Measurements from ENCODE around the gene SIGLEC1.

SIGLEC1 gene

DNA sequence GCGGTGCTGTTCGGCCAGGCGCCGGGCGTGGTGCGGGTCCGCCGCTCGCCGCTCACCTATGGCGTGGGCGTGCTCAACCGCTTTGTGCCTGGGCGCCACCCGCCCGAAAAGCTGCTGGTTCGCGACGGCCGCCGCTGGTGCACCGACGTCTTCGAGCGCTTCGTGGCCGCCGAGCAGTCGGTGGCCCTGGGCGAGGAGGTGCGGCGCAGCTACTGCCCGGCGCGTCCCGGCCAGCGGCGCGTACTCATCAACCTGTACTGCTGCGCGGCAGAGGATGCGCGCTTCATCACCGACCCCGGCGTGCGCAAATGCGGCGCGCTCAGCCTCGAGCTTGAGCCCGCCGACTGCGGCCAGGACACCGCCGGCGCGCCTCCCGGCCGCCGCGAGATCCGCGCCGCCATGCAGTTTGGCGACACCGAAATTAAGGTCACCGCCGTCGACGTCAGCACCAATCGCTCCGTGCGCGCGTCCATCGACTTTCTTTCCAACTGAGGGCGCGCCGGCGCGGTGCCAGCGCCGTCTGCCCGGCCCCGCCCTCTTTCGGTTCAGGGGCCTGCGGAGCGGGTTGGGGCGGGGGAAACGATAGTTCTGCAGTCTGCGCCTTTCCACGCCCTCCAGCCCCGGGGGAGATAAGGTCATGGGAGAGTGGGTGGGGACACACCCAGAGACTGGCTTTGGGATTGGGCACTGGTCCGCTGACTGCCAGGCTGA, 39.4 kb upstream of the SIGLEC1 start:
- TF ChIP-seq, protein P1, sequence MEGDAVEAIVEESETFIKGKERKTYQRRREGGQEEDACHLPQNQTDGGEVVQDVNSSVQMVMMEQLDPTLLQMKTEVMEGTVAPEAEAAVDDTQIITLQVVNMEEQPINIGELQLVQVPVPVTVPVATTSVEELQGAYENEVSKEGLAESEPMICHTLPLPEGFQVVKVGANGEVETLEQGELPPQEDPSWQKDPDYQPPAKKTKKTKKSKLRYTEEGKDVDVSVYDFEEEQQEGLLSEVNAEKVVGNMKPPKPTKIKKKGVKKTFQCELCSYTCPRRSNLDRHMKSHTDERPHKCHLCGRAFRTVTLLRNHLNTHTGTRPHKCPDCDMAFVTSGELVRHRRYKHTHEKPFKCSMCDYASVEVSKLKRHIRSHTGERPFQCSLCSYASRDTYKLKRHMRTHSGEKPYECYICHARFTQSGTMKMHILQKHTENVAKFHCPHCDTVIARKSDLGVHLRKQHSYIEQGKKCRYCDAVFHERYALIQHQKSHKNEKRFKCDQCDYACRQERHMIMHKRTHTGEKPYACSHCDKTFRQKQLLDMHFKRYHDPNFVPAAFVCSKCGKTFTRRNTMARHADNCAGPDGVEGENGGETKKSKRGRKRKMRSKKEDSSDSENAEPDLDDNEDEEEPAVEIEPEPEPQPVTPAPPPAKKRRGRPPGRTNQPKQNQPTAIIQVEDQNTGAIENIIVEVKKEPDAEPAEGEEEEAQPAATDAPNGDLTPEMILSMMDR (IDR thresholded peaks at IDR 0.05; ENCODE audit: control extremely low read depth, extremely low read depth, low read depth, missing control alignments): no peak
- POLR2A ChIA-PET: no interaction called here
- CTCF ChIA-PET: interaction anchor here (0.9 to 6.5 kb wide), 13 partner anchors 9 to 320 kb away, joined by 3 to 60 read pairs (median 5); partner anchors contain the start of genes ADISSP, AP5S1 and CENPB
- peak; percentile 71 for DNase-seq (ENCODE audit: extremely low spot score)

DNA sequence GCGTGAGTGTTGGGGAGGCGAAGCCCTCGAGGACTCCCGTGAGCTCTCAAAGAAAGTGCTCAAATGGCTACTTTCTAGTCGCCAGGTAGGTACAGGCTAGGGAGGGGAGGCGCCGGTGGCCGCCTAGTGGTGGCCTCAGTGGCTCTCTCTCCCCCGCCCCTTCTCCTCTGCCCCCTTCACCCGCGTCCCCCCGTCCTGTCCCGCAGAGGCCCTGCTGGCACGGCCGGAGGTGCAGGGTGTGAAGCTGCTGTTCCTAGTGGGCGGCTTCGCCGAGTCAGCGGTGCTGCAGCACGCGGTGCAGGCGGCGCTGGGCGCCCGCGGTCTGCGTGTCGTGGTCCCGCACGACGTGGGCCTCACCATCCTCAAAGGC, 38.9 kb upstream of the SIGLEC1 start:
- TF ChIP-seq, protein P1 (IDR thresholded peaks at IDR 0.05; ENCODE audit: control extremely low read depth, extremely low read depth, low read depth, missing control alignments): no peak
- CTCF ChIA-PET: interaction anchor here (0.7 to 3.0 kb wide), 10 partner anchors 9 to 331 kb away, joined by 3 to 11 read pairs (median 4); partner anchors contain the start of genes ADISSP and CENPB
- DNase-seq (ENCODE audit: extremely low spot score): no peak
- POLR2A ChIA-PET: no interaction called here

DNA sequence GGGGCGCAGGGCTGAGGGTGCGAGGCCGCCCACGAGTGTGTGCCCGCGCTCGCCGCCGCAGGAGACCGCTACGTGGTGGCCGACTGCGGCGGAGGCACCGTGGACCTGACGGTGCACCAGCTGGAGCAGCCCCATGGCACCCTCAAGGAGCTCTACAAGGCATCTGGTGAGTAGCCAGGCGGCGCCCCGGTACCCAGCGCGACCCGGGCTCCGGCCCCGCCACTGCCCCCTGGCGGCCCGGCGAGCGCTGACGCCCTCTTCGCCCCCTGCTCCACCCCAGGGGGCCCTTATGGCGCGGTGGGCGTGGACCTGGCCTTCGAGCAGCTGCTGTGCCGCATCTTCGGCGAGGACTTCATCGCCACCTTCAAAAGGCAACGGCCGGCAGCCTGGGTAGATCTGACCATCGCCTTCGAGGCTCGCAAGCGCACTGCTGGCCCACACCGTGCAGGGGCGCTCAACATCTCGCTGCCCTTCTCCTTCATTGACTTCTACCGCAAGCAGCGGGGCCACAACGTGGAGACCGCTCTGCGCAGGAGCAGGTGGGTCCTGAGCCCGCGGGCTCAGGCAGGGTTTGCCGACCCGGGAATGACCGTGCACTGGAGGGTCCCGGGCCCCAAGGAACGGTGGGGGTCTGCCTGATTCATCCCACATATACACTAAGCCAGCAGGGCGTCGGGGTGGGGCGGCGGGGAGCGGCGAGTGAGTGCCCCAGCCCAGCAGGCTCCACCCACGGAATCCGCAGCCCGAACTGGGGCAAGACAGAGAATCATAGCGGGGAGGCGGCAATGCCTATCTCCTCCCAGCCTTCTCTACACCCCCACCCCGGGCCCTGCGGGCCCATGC, 37.5 kb upstream of the SIGLEC1 start:
- CTCF ChIA-PET: interaction anchor here (1.1 to 4.3 kb wide), 6 partner anchors 9 to 322 kb away, joined by 3 to 21 read pairs (median 6); no protein-coding TSS in a partner anchor

DNA sequence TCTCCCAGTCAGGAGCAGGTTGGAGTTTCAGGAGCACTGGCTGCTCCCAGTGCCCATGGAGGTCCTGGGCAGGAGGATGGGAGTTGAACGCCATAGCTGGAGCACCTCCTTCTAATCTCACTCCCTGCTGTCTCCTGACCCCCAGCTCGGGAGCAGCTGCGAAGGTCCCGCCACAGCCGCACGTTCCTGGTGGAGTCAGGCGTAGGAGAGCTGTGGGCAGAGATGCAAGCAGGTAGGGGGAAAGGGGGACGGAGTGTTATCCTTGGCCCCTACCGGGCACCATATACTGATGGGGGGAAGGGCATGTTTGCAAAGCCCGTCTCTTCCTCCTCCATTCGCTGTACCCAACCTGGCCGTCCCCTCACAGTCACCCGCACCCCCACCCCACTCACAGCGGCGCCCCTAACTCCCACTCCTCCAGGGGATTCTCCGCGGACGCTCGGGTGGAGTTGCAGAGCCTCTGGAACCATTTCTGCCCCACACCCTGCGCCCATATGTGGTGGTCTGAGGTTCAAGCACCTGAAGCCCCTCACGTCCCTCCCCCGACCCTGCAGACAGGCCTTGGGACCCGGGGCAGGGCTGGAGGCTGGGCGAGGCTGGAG, 36.8 kb upstream of the SIGLEC1 start:
- ChIA-PET POLR2A (no interaction called here), CTCF (interaction anchor here (1.3 to 4.3 kb wide), 4 partner anchors 9 to 186 kb away, joined by 4 to 21 read pairs (median 8); no protein-coding TSS in a partner anchor)
- DNase-seq (ENCODE audit: extremely low spot score): no peak
- TF ChIP-seq, protein P1 (IDR thresholded peaks at IDR 0.05; ENCODE audit: control extremely low read depth, extremely low read depth, low read depth, missing control alignments): no peak

More for the DNA sequence above, 37.5 kb upstream of the SIGLEC1 start:
- POLR2A ChIA-PET: no interaction called here
- TF ChIP-seq, protein P1 (IDR thresholded peaks at IDR 0.05; ENCODE audit: control extremely low read depth, extremely low read depth, low read depth, missing control alignments): peak; percentile 32
- peak; percentile 72 for DNase-seq (ENCODE audit: extremely low spot score)

DNA sequence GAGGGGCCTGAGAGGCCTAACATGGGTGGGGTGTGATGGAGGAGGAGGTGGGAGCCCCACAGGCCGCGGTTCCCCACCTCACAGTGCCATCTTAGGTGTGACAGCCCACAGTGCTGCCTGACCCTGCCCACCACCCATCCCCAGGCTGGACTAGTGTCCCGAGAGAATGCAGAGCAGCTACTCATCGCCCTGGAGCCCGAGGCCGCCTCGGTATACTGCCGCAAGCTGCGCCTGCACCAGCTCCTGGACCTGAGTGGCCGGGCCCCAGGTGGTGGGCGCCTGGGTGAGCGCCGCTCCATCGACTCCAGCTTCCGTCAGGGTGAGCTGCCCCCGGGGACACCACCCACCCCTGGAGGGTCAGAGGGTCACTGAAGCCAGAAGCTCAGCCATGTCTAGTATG, 35.7 kb upstream of the SIGLEC1 start:
- POLR2A ChIA-PET: no interaction called here
- CTCF ChIA-PET: interaction anchor here (1.1 to 4.3 kb wide), 6 partner anchors 10 to 324 kb away, joined by 3 to 21 read pairs (median 4); no protein-coding TSS in a partner anchor
- TF ChIP-seq, protein P1 (IDR thresholded peaks at IDR 0.05; ENCODE audit: control extremely low read depth, extremely low read depth, low read depth, missing control alignments): no peak
- no peak for DNase-seq (ENCODE audit: extremely low spot score)

DNA sequence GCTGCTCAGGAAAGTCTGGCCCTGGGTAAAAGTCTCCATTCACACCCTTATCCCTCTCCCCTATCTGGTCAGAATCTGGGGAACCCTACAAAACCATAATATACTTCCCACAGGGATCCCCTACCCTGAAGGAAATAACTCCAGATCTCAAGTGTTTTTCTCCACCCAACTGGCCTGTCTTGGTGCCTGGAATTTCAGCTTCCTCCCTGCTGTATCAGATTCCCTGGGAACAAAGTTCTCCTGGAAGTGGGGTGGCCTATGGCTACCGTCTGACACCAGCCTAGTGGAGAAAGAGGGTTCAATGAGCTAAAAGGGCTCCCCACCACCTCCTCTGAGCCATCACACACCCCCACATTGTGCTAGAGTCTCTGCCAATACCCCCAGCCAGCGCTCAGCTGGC, 35.1 kb upstream of the SIGLEC1 start:
- ChIA-PET CTCF (interaction anchor here (0.8 to 4.3 kb wide), 7 partner anchors 11 to 325 kb away, joined by 3 to 21 read pairs (median 4); no protein-coding TSS in a partner anchor), POLR2A (no interaction called here)
- DNase-seq (ENCODE audit: extremely low spot score): no peak
- TF ChIP-seq, protein P1 (IDR thresholded peaks at IDR 0.05; ENCODE audit: control extremely low read depth, extremely low read depth, low read depth, missing control alignments): no peak
